ENCODE measurements around the gene KRTAP5-5.

DNA sequence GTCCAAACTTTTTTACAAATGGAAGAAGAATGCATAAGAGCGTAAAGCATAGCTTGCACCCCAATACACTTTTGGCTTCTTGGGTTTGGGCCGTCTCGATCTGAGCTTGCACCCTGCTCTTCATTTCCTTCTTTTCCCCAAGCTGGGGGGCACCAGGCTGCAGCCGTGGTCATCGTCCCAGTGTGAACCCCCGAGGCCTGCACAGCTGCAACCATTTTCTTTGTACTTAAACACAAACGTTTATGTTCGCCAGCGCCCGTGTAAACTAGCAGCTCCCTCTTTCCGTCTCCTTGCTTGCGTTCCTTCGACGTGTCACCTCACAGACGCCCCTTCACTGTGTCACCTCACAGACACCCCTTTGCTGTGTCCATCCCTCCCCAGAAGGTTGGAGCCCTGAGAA, 10.1 kb downstream of the KRTAP5-5 start:
- TF ChIP-seq, protein P1, sequence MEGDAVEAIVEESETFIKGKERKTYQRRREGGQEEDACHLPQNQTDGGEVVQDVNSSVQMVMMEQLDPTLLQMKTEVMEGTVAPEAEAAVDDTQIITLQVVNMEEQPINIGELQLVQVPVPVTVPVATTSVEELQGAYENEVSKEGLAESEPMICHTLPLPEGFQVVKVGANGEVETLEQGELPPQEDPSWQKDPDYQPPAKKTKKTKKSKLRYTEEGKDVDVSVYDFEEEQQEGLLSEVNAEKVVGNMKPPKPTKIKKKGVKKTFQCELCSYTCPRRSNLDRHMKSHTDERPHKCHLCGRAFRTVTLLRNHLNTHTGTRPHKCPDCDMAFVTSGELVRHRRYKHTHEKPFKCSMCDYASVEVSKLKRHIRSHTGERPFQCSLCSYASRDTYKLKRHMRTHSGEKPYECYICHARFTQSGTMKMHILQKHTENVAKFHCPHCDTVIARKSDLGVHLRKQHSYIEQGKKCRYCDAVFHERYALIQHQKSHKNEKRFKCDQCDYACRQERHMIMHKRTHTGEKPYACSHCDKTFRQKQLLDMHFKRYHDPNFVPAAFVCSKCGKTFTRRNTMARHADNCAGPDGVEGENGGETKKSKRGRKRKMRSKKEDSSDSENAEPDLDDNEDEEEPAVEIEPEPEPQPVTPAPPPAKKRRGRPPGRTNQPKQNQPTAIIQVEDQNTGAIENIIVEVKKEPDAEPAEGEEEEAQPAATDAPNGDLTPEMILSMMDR (IDR thresholded peaks at IDR 0.05), result no peak
- no peak for TF ChIP-seq POLR2A (IDR thresholded peaks at IDR 0.05)

All from gastroesophageal sphincter (tissue), 3 donors.